IMR-90 (cell line): Measurements from ENCODE around the gene KDM4B. TPM values are rescaled to one million over a fixed set of nuclear protein-coding genes. Genes with fewer than 3 reads are reported as not detected.

ENCODE experiments used
- ATAC-seq: fragments of 200-7000 bp; cut with Tn5 transposase; 2 replicates; pipeline ENCODE4 v1.9.1; 2020; ENCODE audit warnings: low read depth, mild to moderate bottlenecking, moderate library complexity
- BruUV-seq: library from RNA; stranded (reverse); fragments of 400-500 nt; replicated peaks from 2 replicates; lab custom pipeline; 2021; lab: Mats Ljungman, UMichigan
- CTCF ChIA-PET: fragments of 300-600 bp; formaldehyde crosslinking; extraction: SDS; loops from one replicate; lab custom pipeline; 2021; ENCODE audit warnings: antibody characterized with exemption; lab: Yijun Ruan, JAX
- POLR2A ChIA-PET: fragments of 300-600 bp; sonication (Branson Sonifier 250); formaldehyde crosslinking; loops from one replicate; lab custom pipeline; 2022; ENCODE audit warnings: antibody characterized with exemption; ENCODE audit not compliant: unreplicated experiment; lab: Charles Lee
- DNase-seq: peaks from one replicate; pipeline ENCODE4 v3.0.0; 2013
- H2AFZ ChIP-seq: replicated peaks from 2 replicates; pipeline ENCODE3; 2013; ENCODE audit warnings: low read length, mild to moderate bottlenecking; ENCODE audit not compliant: poor library complexity
- H2AK5ac ChIP-seq: 2 replicates; pipeline ENCODE4 v1.6.1; 2013; ENCODE audit warnings: low read depth, low read length, inconsistent platforms
- H2AK9ac ChIP-seq: replicated peaks from 2 replicates; pipeline ENCODE3; 2013; ENCODE audit warnings: mild to moderate bottlenecking, low read depth, low read length, moderate library complexity; ENCODE audit not compliant: poor library complexity
- H2BK120ac ChIP-seq: 2 replicates; pipeline ENCODE4 v1.6.1; 2013; ENCODE audit warnings: low read depth, low read length, inconsistent platforms
- H2BK15ac ChIP-seq: 3 replicates; pipeline ENCODE4 v1.6.1; 2013; ENCODE audit warnings: low read depth, low read length, inconsistent platforms
- H2BK20ac ChIP-seq: 2 replicates; pipeline ENCODE4 v1.6.1; 2013; ENCODE audit warnings: low read depth, mild to moderate bottlenecking, inconsistent platforms, low read length, moderate library complexity
- H2BK5ac ChIP-seq: 2 replicates; pipeline ENCODE4 v1.6.1; 2013; ENCODE audit warnings: mild to moderate bottlenecking, low read depth, low read length, inconsistent platforms; ENCODE audit not compliant: poor library complexity, severe bottlenecking
- H3K14ac ChIP-seq: replicated peaks from 2 replicates; pipeline ENCODE4 v1.6.1; 2013; ENCODE audit warnings: low read depth, low read length, inconsistent platforms
- H3K18ac ChIP-seq: 2 replicates; pipeline ENCODE4 v1.6.1; 2013; ENCODE audit warnings: low read depth, low read length, control low read depth
- H3K23ac ChIP-seq: 2 replicates; pipeline ENCODE4 v1.6.1; 2013; ENCODE audit warnings: low read depth, low read length, inconsistent platforms
- H3K27ac ChIP-seq: 2 replicates; pipeline ENCODE4 v1.5.1; 2013; ENCODE audit warnings: mild to moderate bottlenecking, control low read depth, low read length; ENCODE audit not compliant: insufficient read depth
- H3K27me3 ChIP-seq: 2 replicates; pipeline ENCODE4 v1.6.1; 2013; ENCODE audit warnings: low read length; ENCODE audit not compliant: control insufficient read depth, insufficient read depth
- H3K36me3 ChIP-seq: 2 replicates; pipeline ENCODE4 v1.6.1; 2013; ENCODE audit warnings: low read length, mixed read lengths; ENCODE audit not compliant: control insufficient read depth, insufficient read depth
- H3K4ac ChIP-seq: 2 replicates; pipeline ENCODE4 v1.6.1; 2013; ENCODE audit warnings: low read depth, low read length, inconsistent platforms
- H3K4me1 ChIP-seq: 2 replicates; pipeline ENCODE4 v1.6.1; 2013; ENCODE audit warnings: low read length, mixed read lengths; ENCODE audit not compliant: control insufficient read depth, insufficient read depth
- H3K4me2 ChIP-seq: 2 replicates; pipeline ENCODE4 v1.6.1; 2013; ENCODE audit warnings: low read depth, mild to moderate bottlenecking, control low read depth, low read length, moderate library complexity
- H3K4me3 ChIP-seq: 2 replicates; pipeline ENCODE4 v1.5.1; 2013; ENCODE audit warnings: low read depth, mild to moderate bottlenecking, control low read depth, low read length, moderate library complexity; ENCODE audit not compliant: insufficient read depth
- H3K56ac ChIP-seq: 2 replicates; pipeline ENCODE4 v1.6.1; 2013; ENCODE audit warnings: low read length, inconsistent platforms; ENCODE audit not compliant: insufficient read depth; ENCODE audit errors: extremely low read depth
- H3K79me1 ChIP-seq, 2 experiments: 2 replicates each; pipeline ENCODE4 v1.6.1; 2013; ENCODE audit warnings: low read length in 2 of 2, inconsistent platforms in 1 of 2, low read depth in 1 of 2
- H3K9ac ChIP-seq: 2 replicates; pipeline ENCODE4 v1.6.1; 2013; ENCODE audit warnings: low read depth, low read length, control low read depth
- H3K9me1 ChIP-seq: 2 replicates; pipeline ENCODE4 v1.6.1; 2013; ENCODE audit warnings: low read length, inconsistent platforms; ENCODE audit not compliant: insufficient read depth
- H3K9me3 ChIP-seq: 2 replicates; pipeline ENCODE4 v1.6.1; 2013; ENCODE audit warnings: low read length; ENCODE audit not compliant: control insufficient read depth, insufficient read depth
- H4K20me1 ChIP-seq: 2 replicates; pipeline ENCODE4 v1.6.1; 2013; ENCODE audit warnings: low read length, inconsistent platforms; ENCODE audit not compliant: insufficient read depth
- H4K5ac ChIP-seq: 2 replicates; pipeline ENCODE4 v1.6.1; 2013; ENCODE audit warnings: mild to moderate bottlenecking, low read depth, low read length, control low read depth
- H4K8ac ChIP-seq, 2 experiments: 2 replicates each; pipeline ENCODE4 v1.6.1; 2013; ENCODE audit warnings: low read depth in 2 of 2, low read length in 2 of 2, control low read depth in 1 of 2, inconsistent platforms in 1 of 2
- H4K91ac ChIP-seq: 2 replicates; pipeline ENCODE4 v1.6.1; 2013; ENCODE audit warnings: low read depth, low read length, inconsistent platforms; ENCODE audit not compliant: insufficient read depth
- CHD1 ChIP-seq: IDR thresholded peaks from 2 replicates; pipeline ENCODE4 v1.6.1; 2012; ENCODE audit warnings: low read depth, low read length, improper control_type of control experiment
- CTCF ChIP-seq: conservative IDR thresholded peaks from 2 replicates; pipeline ENCODE4 v1.5.1; 2012; ENCODE audit warnings: mild to moderate bottlenecking, low read depth, low read length, improper control_type of control experiment
- ELK1 ChIP-seq: fragments of 150-350 bp; IDR thresholded peaks from 2 replicates; pipeline ENCODE4 v1.6.1; 2016; ENCODE audit warnings: low read depth, mild to moderate bottlenecking, low read length, moderate library complexity, borderline replicate concordance
- FOS ChIP-seq: fragments of 150-350 bp; IDR thresholded peaks from 2 replicates; pipeline ENCODE4 v1.6.1; 2016; ENCODE audit warnings: low read depth, low read length
- MAZ ChIP-seq: IDR thresholded peaks from 2 replicates; pipeline ENCODE4 v1.6.1; 2012; ENCODE audit warnings: low read depth, mild to moderate bottlenecking, low read length, improper control_type of control experiment, moderate library complexity, borderline replicate concordance
- WGBS, 2 experiments: methylation state at CpG; one replicate each; pipeline versions ENCODE4 v1.1.5 to v1.1.7; 2013; ENCODE audit warnings: missing lambda C conversion rate in 2 of 2; ENCODE audit not compliant: insufficient read length in 1 of 2; ENCODE audit errors: extremely low coverage in 2 of 2; 5-methylcytosine and 5-hydroxymethylcytosine counted together
- dilution Hi-C: fragments of 300-500 bp; cut with HindIII; formaldehyde crosslinking; loops from one replicate; pipeline ENCODE4 v1.14.3; 2018; ENCODE audit warnings: low sequenced_read_pairs; ENCODE audit not compliant: unreplicated experiment
- in situ Hi-C: fragments of 300-500 bp; cut with MboI; formaldehyde crosslinking; loops from 3 replicates; pipeline ENCODE4 v1.14.3; 2019; ENCODE audit warnings: low sequenced_read_pairs, inconsistent platforms, mixed read lengths
- intact Hi-C: fragments of 100-400 bp; cut with micrococcal nuclease; formaldehyde crosslinking; loops from 2 replicates; pipeline ENCODE4 v1.10.0; 2022
- polyA plus RNA-seq, 3 experiments: library from polyadenylated mRNA; depleted of rRNA; stranded (reverse); fragments of >200 nt; gene quantifications; 2 replicates each; pipeline ENCODE4 v1.2.3, GENCODE V29; 2012; ENCODE audit warnings: low replicate concordance in 1 of 3
- total RNA-seq: library from RNA; depleted of rRNA; stranded (reverse); fragments of >200 nt; gene quantifications from 2 replicates; pipeline ENCODE4 v1.2.3, GENCODE V29; 2012

The KDM4B gene
- total and polyA plus RNA-seq, 2 of the 4 experiments (the other 2 are of a cell fraction), result 5.0 to 17.9 TPM

- CTCF ChIA-PET, result interaction anchor here (0.6 to 0.7 kb wide), 4 partner anchors 9 to 520 kb away, joined by 3 to 4 read pairs (median 4); no protein-coding TSS in a partner anchor
- no TSS peak for BruUV-seq
- peaks cover 77% of the 10 kb centered on the region for H4K20me1 ChIP-seq
These were observed 80.0 kb downstream of the KDM4B start for GRCh38 chr19:5048727-5049553.

More at GRCh38 chr19:5048727-5049553, 80.0 kb downstream of the KDM4B start:
- Histone ChIP-seq H4K5ac (no peak overlapping the region), H3K9ac (no peak overlapping the region; the same call in 1 of the 2 replicates), H3K4me3 (no peak overlapping the region), H2AK9ac (peak overlapping the region; percentile 60), H3K4me2 (peak overlapping the region; percentile 11; the same call in 1 of the 2 replicates), H3K9me3 (no peaks in the 10 kb centered on the region), H4K8ac (peak overlapping the region in 1 of 2 experiments; percentile 48; a peak in 1 of 4 replicates), H3K56ac (no peak overlapping the region), H3K14ac (no peak overlapping the region), H2AFZ (peak overlapping the region; percentile 67), H3K4ac (peak overlapping the region; percentile 69), H3K18ac (no peak overlapping the region), H4K91ac (0 out of 2 replicates have a peak overlapping the region, but pooled peaks have one; percentile 48), H2BK15ac (no peak overlapping the region), H2BK20ac (no peak overlapping the region), H3K23ac (no peak overlapping the region), H3K36me3 (peaks cover 16% of the 10 kb centered on the region), H3K4me1 (peaks cover 21% of the 10 kb centered on the region), H3K27ac (no peak overlapping the region), H2BK5ac (peak overlapping the region; percentile 26), H2AK5ac (peak overlapping the region; percentile 42; the same call in 1 of the 2 replicates), H3K9me1 (peaks cover 2% of the 10 kb centered on the region; the same call in 1 of the 2 replicates), H2BK120ac (peak overlapping the region; percentile 45), H3K79me1 (peaks cover 5 to 70% of the 10 kb centered on the region in 2 experiments), H3K27me3 (no peaks in the 10 kb centered on the region)
- POLR2A ChIA-PET, result no interaction called here
- ATAC-seq (peak; percentile 60), DNase-seq (peak; percentile 66)
- 77% methylated on average over 7 of the region's 36 CpGs; no CpG with 5 or more reads in 1 of the 2 experiments for WGBS, 2 experiments
- in situ Hi-C loops (no loop called here), intact Hi-C loops (loop anchor here (1.0 kb wide), 1 partner anchor 529 kb away; no protein-coding TSS in a partner anchor), dilution Hi-C loops (no loop called here)
- no peak for TF ChIP-seq CTCF
- TF ChIP-seq MAZ, result peak; percentile 55; the same call in 1 of the 2 replicates
- TF ChIP-seq FOS, result peak; percentile 47
- TF ChIP-seq ELK1, result no peak
- no peak for TF ChIP-seq CHD1
